Right lobe of liver (tissue), 4 donors: ENCODE data around the gene HIP1.

Experiments
- POLR2A ChIP-seq: fragments of 450-650 bp; IDR thresholded peaks from one replicate; pipeline ENCODE4 v1.6.1; 2017; ENCODE audit warnings: antibody characterized with exemption, mild to moderate bottlenecking
- TF ChIP-seq, protein P1 (sequence below), 4 donors: fragments of 200-600 bp in 3 of 4; fragments of 450-650 bp in 1 of 4; IDR thresholded peaks; one replicate each; pipeline versions ENCODE4 v1.5.1 to v1.8.0; 2016 to 2022; ENCODE audit warnings: antibody characterized with exemption in 4 of 4, mild to moderate bottlenecking in 2 of 4
- donor health status: DM: no; HTN: no; CAD: no.
- donor health status: DM: no; HTN: no; CAD: no.
- donor health status: DM: no; HTN: yes; CAD: no.

DNA sequence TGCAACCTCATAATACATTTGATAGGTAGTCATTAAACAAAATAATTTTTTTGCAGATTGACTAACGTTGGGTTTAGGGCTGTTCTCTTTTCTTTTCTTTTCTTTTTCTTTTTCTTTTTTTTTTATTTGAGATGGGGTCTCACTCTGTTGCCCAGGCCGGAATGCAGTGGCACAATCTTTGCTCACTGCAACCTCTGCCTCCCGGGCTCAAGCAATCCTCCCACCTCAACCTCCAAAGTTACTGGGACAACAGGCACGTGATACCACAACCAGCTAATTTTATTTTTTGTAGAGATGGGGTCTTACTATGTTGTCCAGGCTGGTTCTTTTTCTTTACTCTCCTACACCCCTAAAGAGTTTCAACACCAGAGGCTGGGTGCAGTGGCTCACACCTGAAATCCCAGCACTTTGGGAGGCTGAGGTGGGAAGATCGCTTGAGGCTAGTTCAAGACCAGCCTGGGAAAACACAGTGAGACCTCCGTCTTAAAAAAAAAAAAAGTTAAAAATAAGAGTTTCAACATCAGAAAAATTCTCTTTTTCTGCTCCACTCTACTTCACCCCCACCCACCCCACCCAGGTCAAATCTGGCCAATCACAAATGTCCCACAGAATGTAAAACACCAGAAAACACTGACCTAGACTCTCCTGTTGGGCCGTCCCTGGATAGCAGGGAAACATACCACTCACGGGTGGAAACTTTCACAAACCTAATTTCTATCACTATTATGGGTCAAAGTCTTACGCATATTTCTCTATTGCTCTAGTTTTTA is 3.0 kb downstream of the HIP1 start:
- TF ChIP-seq, protein P1, sequence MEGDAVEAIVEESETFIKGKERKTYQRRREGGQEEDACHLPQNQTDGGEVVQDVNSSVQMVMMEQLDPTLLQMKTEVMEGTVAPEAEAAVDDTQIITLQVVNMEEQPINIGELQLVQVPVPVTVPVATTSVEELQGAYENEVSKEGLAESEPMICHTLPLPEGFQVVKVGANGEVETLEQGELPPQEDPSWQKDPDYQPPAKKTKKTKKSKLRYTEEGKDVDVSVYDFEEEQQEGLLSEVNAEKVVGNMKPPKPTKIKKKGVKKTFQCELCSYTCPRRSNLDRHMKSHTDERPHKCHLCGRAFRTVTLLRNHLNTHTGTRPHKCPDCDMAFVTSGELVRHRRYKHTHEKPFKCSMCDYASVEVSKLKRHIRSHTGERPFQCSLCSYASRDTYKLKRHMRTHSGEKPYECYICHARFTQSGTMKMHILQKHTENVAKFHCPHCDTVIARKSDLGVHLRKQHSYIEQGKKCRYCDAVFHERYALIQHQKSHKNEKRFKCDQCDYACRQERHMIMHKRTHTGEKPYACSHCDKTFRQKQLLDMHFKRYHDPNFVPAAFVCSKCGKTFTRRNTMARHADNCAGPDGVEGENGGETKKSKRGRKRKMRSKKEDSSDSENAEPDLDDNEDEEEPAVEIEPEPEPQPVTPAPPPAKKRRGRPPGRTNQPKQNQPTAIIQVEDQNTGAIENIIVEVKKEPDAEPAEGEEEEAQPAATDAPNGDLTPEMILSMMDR (IDR thresholded peaks at IDR 0.05): no peak
- TF ChIP-seq POLR2A: no peak
